Kidney (tissue), 14 donors: ENCODE results near the gene PARP14. TPM values are rescaled to one million over a fixed set of nuclear protein-coding genes. Genes with fewer than 3 reads are reported as not detected.

Experiments
- DNase-seq, 5 donors: peaks; one replicate each; pipeline ENCODE4 v3.0.0-alpha.2; 2013 to 2020
- FAIRE-seq: peaks from 2 replicates; lab custom pipeline; 2012; peaks lifted over from hg19 to GRCh38; lab: Jason Lieb, UNC
- H3K27ac ChIP-seq, 2 donors: one replicate each; pipeline ENCODE4 v1.7.0; 2013; ENCODE audit warnings: low read depth in 2 of 2, low read length in 2 of 2, inconsistent platforms in 1 of 2
- H3K27me3 ChIP-seq: one replicate; pipeline ENCODE4 v1.7.1; 2013; ENCODE audit warnings: low read length, inconsistent platforms; ENCODE audit not compliant: control insufficient read depth, insufficient read depth
- H3K36me3 ChIP-seq, 3 donors: one replicate each; pipeline versions ENCODE4 v1.7.0 to v1.7.1; 2013; ENCODE audit warnings: low read length in 3 of 3, control low read depth in 1 of 3, inconsistent platforms in 1 of 3; ENCODE audit not compliant: insufficient read depth in 3 of 3, control insufficient read depth in 2 of 3
- H3K4me1 ChIP-seq, 3 donors: one replicate each; pipeline versions ENCODE4 v1.7.0 to v1.7.1; 2013; ENCODE audit warnings: low read length in 3 of 3, inconsistent platforms in 1 of 3, low read depth in 1 of 3; ENCODE audit not compliant: control insufficient read depth in 2 of 3, insufficient read depth in 2 of 3
- H3K4me3 ChIP-seq, 3 donors: one replicate each; pipeline versions ENCODE4 v1.7.0 to v1.8.1; 2013; ENCODE audit warnings: low read length in 3 of 3, control low read depth in 1 of 3, inconsistent platforms in 1 of 3
- H3K9ac ChIP-seq, 3 donors: one replicate each; pipeline versions ENCODE4 v1.7.0 to v1.7.1; 2013; ENCODE audit warnings: low read length in 3 of 3, control low read depth in 1 of 3, inconsistent platforms in 1 of 3
- H3K9me3 ChIP-seq, 3 donors: one replicate each; pipeline versions ENCODE4 v1.7.0 to v1.7.1; 2013; ENCODE audit warnings: low read length in 3 of 3, control low read depth in 1 of 3, inconsistent platforms in 1 of 3; ENCODE audit not compliant: control insufficient read depth in 2 of 3, insufficient read depth in 1 of 3
- intact Hi-C: fragments of 100-400 bp; cut with DNase I; formaldehyde crosslinking; loops from one replicate; pipeline ENCODE4 v1.11.1; 2022
- polyA plus RNA-seq: library from polyadenylated mRNA; stranded (reverse); fragments of 350-450 nt; fragmentation: Illumina TruSeq; extraction: RNeasy Lipid Tissue Mini Kit (QIAGEN cat#74804); gene quantifications from one replicate; pipeline ENCODE4 v1.2.3, GENCODE V29; 2014; ENCODE audit warnings: low read depth, low replicate concordance; ENCODE audit not compliant: insufficient read depth
- total RNA-seq: library from RNA; stranded (reverse); fragmentation: NEBNext Ultra II Directional; extraction: Animal tissue kit (Norgen Biotek cat#: 25700); gene quantifications from one replicate; pipeline ENCODE4 v1.2.1, GENCODE V29; 2021
- TF ChIP-seq, protein P1 (sequence below): IDR thresholded peaks from 3 replicates; pipeline ENCODE4 v1.5.1; 2012; ENCODE audit warnings: mild to moderate bottlenecking, moderate library complexity, borderline replicate concordance; ENCODE audit not compliant: insufficient read depth; ENCODE audit errors: extremely low read depth
- donor health status: control.
- donor health status: control.
- donor health status: control.
- donor health status: control.
- donor health status: control.
- donor health status: DM: yes; HTN: yes; CAD: no.
- donor health status: Normal renal cell carcinoma (clear cell type).

Gene PARP14
- total and polyA plus RNA-seq, 2 donors from 2014 or later = 14.9 to 64.0 TPM

DNA sequence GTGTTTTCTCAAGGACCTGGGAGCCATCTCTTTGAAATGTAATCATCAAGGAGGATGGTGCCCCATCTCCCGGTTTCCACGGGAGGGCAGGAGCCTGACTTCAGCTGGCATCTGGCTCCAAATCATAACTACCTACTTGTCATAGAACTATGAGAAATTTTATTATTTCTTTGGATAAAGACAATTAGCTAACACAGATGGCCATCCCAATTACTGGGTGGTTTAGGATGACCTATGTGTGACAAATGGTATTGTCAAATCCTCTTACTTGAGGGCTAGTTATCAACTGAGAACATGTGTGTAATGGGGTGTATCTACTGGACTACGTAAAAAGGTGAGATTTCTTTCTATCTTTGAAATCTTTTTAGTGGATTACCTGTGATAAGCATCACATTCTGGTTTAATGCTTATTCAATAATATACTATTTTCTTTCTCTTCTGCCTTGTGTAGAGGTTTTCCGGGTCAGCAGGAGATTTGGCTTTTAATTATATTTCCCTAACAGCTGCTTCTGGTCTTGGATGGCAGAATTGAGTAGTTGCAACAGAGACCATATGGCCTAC, 15.3 kb upstream of the PARP14 start:
- DNase-seq (no peak), FAIRE-seq (no peak)
- H3K4me1 ChIP-seq = no peaks in the 10 kb centered on the region
- TF ChIP-seq, protein P1, sequence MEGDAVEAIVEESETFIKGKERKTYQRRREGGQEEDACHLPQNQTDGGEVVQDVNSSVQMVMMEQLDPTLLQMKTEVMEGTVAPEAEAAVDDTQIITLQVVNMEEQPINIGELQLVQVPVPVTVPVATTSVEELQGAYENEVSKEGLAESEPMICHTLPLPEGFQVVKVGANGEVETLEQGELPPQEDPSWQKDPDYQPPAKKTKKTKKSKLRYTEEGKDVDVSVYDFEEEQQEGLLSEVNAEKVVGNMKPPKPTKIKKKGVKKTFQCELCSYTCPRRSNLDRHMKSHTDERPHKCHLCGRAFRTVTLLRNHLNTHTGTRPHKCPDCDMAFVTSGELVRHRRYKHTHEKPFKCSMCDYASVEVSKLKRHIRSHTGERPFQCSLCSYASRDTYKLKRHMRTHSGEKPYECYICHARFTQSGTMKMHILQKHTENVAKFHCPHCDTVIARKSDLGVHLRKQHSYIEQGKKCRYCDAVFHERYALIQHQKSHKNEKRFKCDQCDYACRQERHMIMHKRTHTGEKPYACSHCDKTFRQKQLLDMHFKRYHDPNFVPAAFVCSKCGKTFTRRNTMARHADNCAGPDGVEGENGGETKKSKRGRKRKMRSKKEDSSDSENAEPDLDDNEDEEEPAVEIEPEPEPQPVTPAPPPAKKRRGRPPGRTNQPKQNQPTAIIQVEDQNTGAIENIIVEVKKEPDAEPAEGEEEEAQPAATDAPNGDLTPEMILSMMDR = no peak
- H3K9ac ChIP-seq = no peak overlapping the region
- H3K27ac ChIP-seq = no peak overlapping the region
- no peaks in the 10 kb centered on the region for H3K27me3 ChIP-seq
- no peaks in the 10 kb centered on the region for H3K36me3 ChIP-seq
- intact Hi-C loops = no loop called here
- no peak overlapping the region for H3K4me3 ChIP-seq
- H3K9me3 ChIP-seq = no peaks in the 10 kb centered on the region

- FAIRE-seq (no peak), DNase-seq (no peak)
- Histone ChIP-seq H3K36me3 (no peaks in the 10 kb centered on the region), H3K9ac (no peak overlapping the region), H3K4me1 (no peaks in the 10 kb centered on the region), H3K4me3 (no peak overlapping the region), H3K9me3 (no peaks in the 10 kb centered on the region), H3K27me3 (no peaks in the 10 kb centered on the region), H3K27ac (no peak overlapping the region)
- intact Hi-C loops = no loop called here
- TF ChIP-seq, protein P1 = no peak
These were observed 14.8 kb upstream of the PARP14 start for GRCh38 chr3:122665881-122666280.

- no peaks in the 10 kb centered on the region for H3K27me3 ChIP-seq
- no peaks in the 10 kb centered on the region for H3K4me1 ChIP-seq
- FAIRE-seq (no peak), DNase-seq (no peak)
- H3K9me3 ChIP-seq = no peaks in the 10 kb centered on the region
- no peaks in the 10 kb centered on the region for H3K36me3 ChIP-seq
- intact Hi-C loops = no loop called here
- no peak overlapping the region for H3K4me3 ChIP-seq
- H3K9ac ChIP-seq = no peak overlapping the region
- TF ChIP-seq, protein P1 = no peak
- no peak overlapping the region for H3K27ac ChIP-seq
These were observed 11.5 kb upstream of the PARP14 start for GRCh38 chr3:122668930-122669730.
